H1 (cell line): ENCODE data around the gene EPB41L2. TPM values are rescaled to one million over a fixed set of nuclear protein-coding genes. Genes with fewer than 3 reads are reported as not detected.

Experiments
- CTCF ChIA-PET: fragments of 300-600 bp; sonication (Branson Sonifier 250); formaldehyde crosslinking; loops from one replicate; lab custom pipeline; 2021; ENCODE audit not compliant: partially characterized antibody; lab: Charles Lee
- POLR2A ChIA-PET: fragments of 300-600 bp; sonication (Branson Sonifier 250); formaldehyde crosslinking; loops from one replicate; lab custom pipeline; 2021; ENCODE audit warnings: inconsistent platforms; ENCODE audit not compliant: partially characterized antibody; lab: Charles Lee
- DNase-seq, 2 experiments: peaks; one replicate each; pipeline versions ENCODE4 v3.0.0 to v3.0.0-alpha.2; 2010 to 2022; ENCODE audit warnings: low spot score in 2 of 2, low read depth in 1 of 2, mixed read lengths in 1 of 2
- FAIRE-seq: peaks from 2 replicates; lab custom pipeline; 2011; peaks lifted over from hg19 to GRCh38; lab: Jason Lieb, UNC
- H2AFZ ChIP-seq: 2 replicates; pipeline ENCODE4 v1.8.1; 2012; ENCODE audit warnings: low read length, inconsistent platforms
- H2AK5ac ChIP-seq: 2 replicates; pipeline ENCODE4 v1.6.1; 2013; ENCODE audit warnings: low read depth, low read length
- H2BK120ac ChIP-seq: replicated peaks from 2 replicates; pipeline ENCODE3; 2013; ENCODE audit warnings: low read depth, low read length, inconsistent platforms
- H2BK12ac ChIP-seq: 2 replicates; pipeline ENCODE4 v1.6.1; 2013; ENCODE audit warnings: low read depth, low read length
- H2BK15ac ChIP-seq: 2 replicates; pipeline ENCODE4 v1.6.1; 2013; ENCODE audit warnings: low read length
- H2BK20ac ChIP-seq: 2 replicates; pipeline ENCODE4 v1.6.1; 2013; ENCODE audit warnings: low read length
- H2BK5ac ChIP-seq: 2 replicates; pipeline ENCODE4 v1.6.1; 2013; ENCODE audit warnings: low read depth, low read length
- H3K14ac ChIP-seq: 2 replicates; pipeline ENCODE4 v1.6.1; 2013; ENCODE audit warnings: inconsistent platforms; ENCODE audit not compliant: insufficient read length
- H3K18ac ChIP-seq: 2 replicates; pipeline ENCODE4 v1.6.1; 2013; ENCODE audit warnings: low read length; ENCODE audit errors: extremely low read depth
- H3K23ac ChIP-seq: 2 replicates; pipeline ENCODE4 v1.6.1; 2013; ENCODE audit warnings: inconsistent platforms; ENCODE audit not compliant: insufficient read length
- H3K23me2 ChIP-seq: 2 replicates; pipeline ENCODE4 v1.6.1; 2013; ENCODE audit warnings: low read depth, low read length
- H3K27ac ChIP-seq: 2 replicates; pipeline ENCODE4 v1.6.1; 2011; ENCODE audit warnings: low read depth, low read length, inconsistent platforms
- H3K27me3 ChIP-seq, 4 experiments: replicated peaks in 1 of 4; 1 replicate in 1 of 4; 2 replicates in 3 of 4; pipeline versions ENCODE4 v1.6.1 to v1.8.1; 2011 to 2013; ENCODE audit warnings: low read length in 3 of 4, mild to moderate bottlenecking in 3 of 4, inconsistent platforms in 2 of 4, mixed read lengths in 2 of 4, moderate library complexity in 1 of 4; ENCODE audit not compliant: control insufficient read depth in 3 of 4, insufficient read depth in 3 of 4; ENCODE audit errors: extremely low read depth in 1 of 4
- H3K36me3 ChIP-seq, 4 experiments: 2 replicates each; pipeline versions ENCODE4 v1.6.1 to v1.8.1; 2011 to 2013; ENCODE audit warnings: mild to moderate bottlenecking in 4 of 4, low read length in 3 of 4, moderate library complexity in 2 of 4, control low read depth in 1 of 4, inconsistent platforms in 1 of 4; ENCODE audit not compliant: insufficient read depth in 4 of 4, control insufficient read depth in 2 of 4
- H3K4ac ChIP-seq: replicated peaks from 2 replicates; pipeline ENCODE3; 2013; ENCODE audit warnings: low read length, low read depth, mixed read lengths, inconsistent platforms; ENCODE audit not compliant: insufficient read length
- H3K4me1 ChIP-seq, 4 experiments: replicated peaks in 1 of 4; 1 replicate in 1 of 4; 2 replicates in 3 of 4; pipeline versions ENCODE4 v1.6.1 to v1.8.1; 2011 to 2013; ENCODE audit warnings: low read length in 3 of 4, inconsistent platforms in 2 of 4, mixed read lengths in 1 of 4; ENCODE audit not compliant: insufficient read depth in 4 of 4, control insufficient read depth in 3 of 4
- H3K4me2 ChIP-seq, 2 experiments: 2 replicates each; pipeline versions ENCODE4 v1.6.1 to v1.8.1; 2011 to 2013; ENCODE audit warnings: low read depth in 2 of 2, low read length in 2 of 2, control low read depth in 1 of 2, inconsistent platforms in 1 of 2, mild to moderate bottlenecking in 1 of 2; ENCODE audit not compliant: insufficient read depth in 1 of 2
- H3K4me3 ChIP-seq, 4 experiments: fragments of 200-600, 300-600 bp in 1 of 4; sonication (generic), shearing (Covaris generic), sonication (Bioruptor Twin) in 1 of 4; 2 replicates each; pipeline versions ENCODE4 v1.5.1 to v1.8.1; 2011 to 2016; ENCODE audit warnings: low read length in 4 of 4, low read depth in 3 of 4, control low read depth in 2 of 4, inconsistent platforms in 2 of 4, mild to moderate bottlenecking in 2 of 4, mixed read lengths in 1 of 4, moderate library complexity in 1 of 4; ENCODE audit not compliant: insufficient read depth in 2 of 4; ENCODE audit errors: extremely low read depth in 1 of 4
- H3K56ac ChIP-seq: replicated peaks from 2 replicates; pipeline ENCODE3; 2013; ENCODE audit warnings: low read depth, mild to moderate bottlenecking, mixed read lengths, low read length, inconsistent platforms; ENCODE audit not compliant: insufficient read length
- H3K79me1 ChIP-seq: 2 replicates; pipeline ENCODE4 v1.6.1; 2013; ENCODE audit warnings: low read depth, low read length, control low read depth
- H3K79me2 ChIP-seq, 2 experiments: 2 replicates each; pipeline versions ENCODE4 v1.6.1 to v1.8.1; 2012 to 2013; ENCODE audit warnings: low read length in 2 of 2, mild to moderate bottlenecking in 2 of 2, inconsistent platforms in 1 of 2; ENCODE audit not compliant: insufficient read depth in 2 of 2, control insufficient read depth in 1 of 2
- H3K9ac ChIP-seq, 4 experiments: replicated peaks in 1 of 4; 1 replicate in 1 of 4; 2 replicates in 3 of 4; pipeline versions ENCODE4 v1.6.1 to v1.8.1; 2011 to 2013; ENCODE audit warnings: low read depth in 3 of 4, low read length in 3 of 4, control low read depth in 2 of 4, mild to moderate bottlenecking in 2 of 4, moderate library complexity in 2 of 4, inconsistent platforms in 1 of 4; ENCODE audit errors: extremely low read depth in 1 of 4
- H3K9me3 ChIP-seq, 2 experiments: 2 replicates each; pipeline versions ENCODE4 v1.6.1 to v1.8.1; 2012 to 2013; ENCODE audit warnings: mild to moderate bottlenecking in 2 of 2, moderate library complexity in 2 of 2, control low read depth in 1 of 2, inconsistent platforms in 1 of 2, low read depth in 1 of 2, low read length in 1 of 2, mixed read lengths in 1 of 2; ENCODE audit not compliant: insufficient read depth in 2 of 2
- H4K20me1 ChIP-seq, 2 experiments: replicated peaks in 1 of 2; 2 replicates each; pipeline versions ENCODE3 to v1.8.1; 2011 to 2013; ENCODE audit warnings: inconsistent platforms in 2 of 2, low read length in 2 of 2, mild to moderate bottlenecking in 1 of 2; ENCODE audit not compliant: insufficient read depth in 2 of 2, control insufficient read depth in 1 of 2
- H4K5ac ChIP-seq: 2 replicates; pipeline ENCODE4 v1.6.1; 2013; ENCODE audit warnings: low read length, low read depth, mixed read lengths, inconsistent platforms; ENCODE audit not compliant: insufficient read length
- H4K8ac ChIP-seq: 2 replicates; pipeline ENCODE4 v1.8.0; 2013; ENCODE audit warnings: mild to moderate bottlenecking, moderate library complexity, low read length, inconsistent platforms; ENCODE audit not compliant: insufficient read depth; ENCODE audit errors: extremely low read depth
- H4K91ac ChIP-seq: replicated peaks from 2 replicates; pipeline ENCODE3; 2013; ENCODE audit warnings: low read length, mixed read lengths, inconsistent platforms; ENCODE audit not compliant: insufficient read length
- WGBS, 2 experiments: shearing (Covaris generic) in 1 of 2; methylation state at CpG; one replicate each; pipeline versions ENCODE4 v1.1.6 to v1.1.7; 2013 to 2015; ENCODE audit warnings: low lambda C conversion rate in 2 of 2, mixed read lengths in 2 of 2, inconsistent platforms in 1 of 2, low coverage in 1 of 2, missing lambda C conversion rate in 1 of 2; ENCODE audit not compliant: insufficient replicate concordance in 2 of 2, insufficient coverage in 1 of 2, insufficient read length in 1 of 2; ENCODE audit errors: extremely low coverage in 1 of 2, missing lambda C conversion rate in 1 of 2; 5-methylcytosine and 5-hydroxymethylcytosine counted together
- polyA plus RNA-seq, 7 experiments: library from polyadenylated mRNA; depleted of rRNA in 3 of 7; stranded (reverse) in 5 of 7; unstranded in 2 of 7; fragments of >200 nt in 5 of 7; fragments of 200-250 nt in 2 of 7; gene quantifications; 1 replicate in 5 of 7; 2 replicates in 1 of 7; 4 replicates in 1 of 7; pipeline versions ENCODE4 v1.2.1 to v1.2.3, GENCODE V29; 2011 to 2013; ENCODE audit warnings: missing spikeins in 2 of 7, mixed read lengths in 2 of 7
- total RNA-seq: library from RNA; stranded (reverse); fragmentation: NEBNext Ultra II Directional; extraction: Animal tissue kit (Norgen Biotek cat#: 25700); gene quantifications from 2 replicates; pipeline ENCODE4 v1.2.1, GENCODE V29; 2021

EPB41L2 gene
- total and polyA plus RNA-seq, 2 of the 8 experiments (the other 6 are each of a cell fraction or from before 2014, with no cell fraction given): 22.5 to 123 TPM

GRCh38 chr6:130848945-130849344, 214.1 kb downstream of the EPB41L2 start:
- H3K27ac ChIP-seq: no peak overlapping the region
- CTCF ChIA-PET: interaction anchor here (0.6 kb wide), 1 partner anchor 149 kb away, joined by 4 read pairs; no protein-coding TSS in a partner anchor
- H2BK20ac ChIP-seq: no peak overlapping the region
- no peak overlapping the region for H2AK5ac ChIP-seq
- no peak overlapping the region for H2BK15ac ChIP-seq
- H4K8ac ChIP-seq: no peak overlapping the region
- H3K4ac ChIP-seq: no peak overlapping the region
- peaks cover 0 to 13% (median 4%) of the 10 kb centered on the region in 4 experiments; a peak in 5 of 7 replicates for H3K4me1 ChIP-seq
- no peak overlapping the region; a peak in 1 of 7 replicates for H3K9ac ChIP-seq
- no peak overlapping the region for H3K56ac ChIP-seq
- H3K79me2 ChIP-seq: no peaks in the 10 kb centered on the region
- no peak overlapping the region for H3K18ac ChIP-seq
- no peak overlapping the region for H3K14ac ChIP-seq
- no peaks in the 10 kb centered on the region for H3K9me3 ChIP-seq
- no peaks in the 10 kb centered on the region for H4K20me1 ChIP-seq
- H3K23me2 ChIP-seq: no peaks in the 10 kb centered on the region; the same call in 1 of the 2 replicates
- H2BK120ac ChIP-seq: no peak overlapping the region
- POLR2A ChIA-PET: interaction anchor here (0.7 kb wide), 1 partner anchor 14 kb away, joined by 3 read pairs; no protein-coding TSS in a partner anchor
- no peaks in the 10 kb centered on the region for H3K79me1 ChIP-seq
- no peaks in the 10 kb centered on the region for H3K27me3 ChIP-seq
- no peak overlapping the region for H3K4me3 ChIP-seq
- H4K5ac ChIP-seq: no peak overlapping the region
- no peak overlapping the region for H4K91ac ChIP-seq
- H2BK12ac ChIP-seq: no peak overlapping the region
- H2BK5ac ChIP-seq: no peak overlapping the region
- DNase-seq: no peak
- FAIRE-seq: no peak
- WGBS, 2 experiments: 84% methylated on average over 2 of the region's 2 CpGs; no CpG with 5 or more reads in 1 of the 2 experiments
- H3K36me3 ChIP-seq: no peaks in the 10 kb centered on the region; a peak in 2 of 8 replicates
- no peak overlapping the region for H2AFZ ChIP-seq
- H3K4me2 ChIP-seq: no peak overlapping the region
- no peak overlapping the region for H3K23ac ChIP-seq
